Midbrain (tissue), 1 donor: Measurements from ENCODE around the gene MNX1.

ENCODE experiments used
- DNase-seq: peaks from one replicate; lab custom pipeline; 2025; lab: John Stamatoyannopoulos, UW

Gene MNX1

DNA sequence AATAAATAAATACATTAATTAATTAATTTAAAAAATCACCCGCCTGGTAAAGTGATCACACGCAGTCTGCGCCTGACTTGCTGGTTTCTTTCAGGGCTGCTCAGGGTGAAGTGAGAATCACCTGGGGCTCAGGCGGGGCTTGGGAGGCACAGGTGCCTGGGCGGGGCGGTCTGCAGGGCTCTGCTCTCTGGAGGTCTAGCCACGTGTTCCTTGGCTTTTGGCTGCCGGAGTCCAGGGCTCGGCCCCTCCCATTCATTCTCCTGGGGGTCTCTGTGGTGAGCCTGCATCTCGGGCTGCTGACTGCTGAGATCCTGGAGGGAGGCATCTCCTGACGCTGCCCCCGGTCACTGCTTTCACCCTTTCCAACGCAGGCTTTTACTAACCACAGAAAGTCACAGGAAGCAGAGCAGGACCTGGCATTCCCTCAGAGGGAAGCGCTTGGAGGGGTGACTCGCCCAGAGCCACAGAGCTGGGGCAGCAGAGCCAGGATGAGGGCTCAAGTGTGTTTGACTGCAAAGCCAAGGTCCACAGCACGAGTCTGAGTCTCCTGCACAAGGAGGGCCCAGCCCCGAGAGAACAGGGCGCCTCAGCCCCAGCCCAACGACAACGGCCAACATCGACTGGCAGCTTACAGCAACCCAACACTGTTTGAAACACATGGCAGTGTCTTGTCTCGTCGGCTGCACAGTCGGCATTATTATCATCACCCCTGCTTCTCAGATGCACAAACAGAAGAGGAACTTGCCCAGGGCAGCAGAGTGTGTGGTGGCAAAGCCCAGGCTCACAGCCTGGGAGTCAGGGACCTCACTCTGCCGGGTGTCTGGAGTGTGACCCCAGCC, 22.4 kb upstream of the MNX1 start:
- no peak for DNase-seq

- DNase-seq = no peak
Observed at GRCh38 chr7:157032128-157032527, 21.7 kb upstream of the MNX1 start.

- DNase-seq = no peak
Observed at GRCh38 chr7:157028199-157028903, 17.9 kb upstream of the MNX1 start.

- no peak for DNase-seq
Observed at GRCh38 chr7:157027568-157028198, 17.2 kb upstream of the MNX1 start.

- DNase-seq = no peak
Observed at GRCh38 chr7:157024716-157025115, 14.3 kb upstream of the MNX1 start.

GRCh38 chr7:157023589-157023905, 13.1 kb upstream of the MNX1 start:
- no peak for DNase-seq

DNA sequence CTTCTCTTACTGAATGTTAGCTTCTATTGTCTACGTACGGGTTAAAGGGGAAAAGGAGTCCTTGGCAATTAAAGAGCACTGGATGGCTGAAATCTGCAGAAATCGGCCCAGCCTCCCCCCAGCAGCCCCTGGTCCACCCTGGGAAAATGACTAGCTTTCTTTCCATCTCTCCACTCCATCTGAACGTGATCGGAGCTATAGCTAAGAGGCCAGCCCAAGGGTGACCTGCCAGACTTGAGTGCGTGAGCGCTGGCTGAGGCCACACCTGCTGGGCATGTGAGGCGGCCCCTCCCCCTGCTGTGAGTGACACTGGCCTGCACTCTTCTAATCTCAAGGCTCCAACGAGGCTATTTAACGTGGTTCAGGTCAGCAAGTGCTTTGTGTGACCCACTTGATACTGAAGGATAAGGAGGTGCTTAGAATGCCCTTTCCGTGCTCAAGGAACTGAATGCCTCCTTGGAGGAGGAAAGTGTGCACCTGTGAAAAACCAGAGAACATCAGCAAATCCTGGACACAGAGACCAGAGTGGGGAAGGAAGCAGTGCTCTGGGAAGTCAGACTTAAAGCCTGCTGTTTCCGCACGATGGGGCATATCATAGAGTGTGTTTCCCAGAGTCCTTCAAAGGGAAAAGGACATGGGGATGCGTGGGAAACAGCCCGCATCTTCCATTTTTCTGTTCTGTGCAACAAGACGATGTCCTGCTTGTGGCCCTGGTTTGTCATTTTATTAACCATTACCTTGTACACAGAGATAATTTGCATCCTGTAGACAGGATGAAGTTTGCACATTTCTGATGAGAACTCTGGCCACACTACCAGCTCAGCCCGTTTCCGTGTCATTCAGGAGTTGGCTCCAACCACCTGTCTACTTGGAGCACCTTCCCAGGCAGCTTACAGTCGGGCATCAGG, 12.5 kb upstream of the MNX1 start:
- no peak for DNase-seq

- DNase-seq = no peak
Observed at GRCh38 chr7:157021871-157022680, 11.6 kb upstream of the MNX1 start.

DNA sequence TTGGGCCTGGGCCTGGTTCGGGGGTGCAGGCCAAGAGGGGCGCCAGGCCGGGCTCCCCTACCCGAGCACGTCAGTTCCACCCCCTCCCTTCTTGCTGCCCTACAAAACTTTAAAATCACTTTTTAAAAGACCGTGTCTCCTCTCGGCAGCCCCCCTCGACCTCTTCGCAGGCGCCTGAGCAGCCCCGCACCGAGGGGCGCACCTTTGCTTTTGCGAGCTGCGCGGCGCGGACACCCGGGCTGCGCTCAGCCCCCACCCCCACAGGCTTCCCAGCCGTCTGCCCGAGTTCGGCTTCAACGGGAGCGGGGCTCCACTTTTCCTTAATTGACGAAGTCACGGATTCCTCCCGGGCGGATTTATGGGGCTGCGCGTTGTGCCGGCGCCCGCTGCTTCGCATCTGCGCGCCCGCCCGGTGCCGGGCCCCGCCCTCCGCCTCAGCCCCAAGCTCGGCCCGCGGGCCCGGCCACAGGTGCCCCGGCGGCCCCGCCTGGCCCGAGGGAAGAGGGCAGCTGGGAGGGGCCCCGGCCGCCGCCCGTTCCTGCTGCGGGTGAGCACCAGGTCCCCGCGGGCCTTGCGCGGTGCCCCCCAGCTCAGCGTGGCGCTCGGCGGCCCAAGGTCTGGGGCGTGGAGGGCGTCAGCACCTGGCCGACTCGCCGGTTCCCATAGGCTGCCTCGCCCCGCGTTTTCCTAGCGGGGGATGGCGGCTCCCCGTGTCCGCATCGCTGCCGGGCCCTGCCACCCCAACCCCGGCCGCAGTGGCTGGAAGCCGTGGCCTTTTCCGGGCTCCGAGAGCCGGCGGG, 10.8 kb upstream of the MNX1 start:
- no peak for DNase-seq

DNA sequence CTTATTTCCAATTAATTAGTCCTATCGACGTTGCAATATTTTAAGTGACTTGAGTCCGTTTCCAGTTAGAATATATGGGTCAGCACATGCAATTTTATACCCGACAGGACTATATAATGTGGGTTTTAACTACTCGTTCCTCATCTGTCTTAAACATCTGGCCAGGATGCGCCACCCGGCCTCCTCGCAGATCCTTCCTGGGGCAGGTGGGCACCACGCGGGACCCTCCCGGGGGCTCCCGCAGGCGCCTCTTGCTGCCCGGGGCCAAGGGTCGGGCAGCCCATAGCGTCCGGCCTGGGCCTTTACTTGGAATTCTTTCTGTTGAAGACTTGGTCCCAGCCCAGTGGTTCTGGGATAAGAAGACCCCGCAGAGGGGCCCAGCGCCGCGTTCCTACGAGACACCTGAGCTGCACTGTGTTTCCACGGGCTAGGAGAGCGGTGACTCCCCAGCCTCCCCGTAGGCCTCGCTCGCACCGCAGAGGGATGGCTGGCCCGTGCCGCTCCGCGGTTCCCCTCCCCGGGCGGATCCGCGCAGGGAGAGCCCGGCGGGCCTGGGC, 10.1 kb upstream of the MNX1 start:
- DNase-seq = no peak

GRCh38 chr7:157019718-157020451, 9.4 kb upstream of the MNX1 start:
- no peak for DNase-seq

GRCh38 chr7:157018997-157019608, 8.6 kb upstream of the MNX1 start:
- no peak for DNase-seq

DNA sequence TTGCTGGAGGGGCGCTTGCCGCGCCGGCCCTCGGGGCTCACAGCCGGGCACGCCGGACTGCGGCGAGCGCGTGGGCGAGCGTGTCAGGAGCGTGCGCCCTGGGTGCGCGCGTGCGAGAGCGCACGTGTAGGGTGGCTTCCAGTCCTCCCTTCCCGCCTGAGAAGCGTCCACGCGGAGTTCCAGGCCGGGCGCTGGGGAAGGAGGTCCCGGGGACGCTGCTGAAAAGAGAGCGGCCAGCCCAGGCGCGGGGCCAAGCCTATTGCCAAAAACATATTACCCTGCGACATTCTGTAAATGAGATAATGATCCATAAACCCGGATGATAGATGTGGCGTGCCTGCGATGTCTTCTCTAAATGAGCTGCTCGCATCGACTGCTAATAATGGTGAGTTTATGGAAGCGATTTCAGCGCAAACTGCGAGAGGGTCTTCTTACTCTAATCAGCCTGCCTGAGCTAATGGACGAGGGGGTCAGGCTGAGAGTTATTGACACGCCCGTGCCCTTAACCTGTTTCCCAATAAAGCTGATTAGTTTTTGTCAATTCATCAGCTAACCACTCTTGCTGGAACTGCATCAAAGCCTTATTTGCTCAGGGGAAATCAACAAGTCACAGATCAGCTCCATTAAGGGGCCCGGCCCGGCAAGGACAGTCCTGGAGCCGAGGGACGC, 8.0 kb upstream of the MNX1 start:
- no peak for DNase-seq

DNA sequence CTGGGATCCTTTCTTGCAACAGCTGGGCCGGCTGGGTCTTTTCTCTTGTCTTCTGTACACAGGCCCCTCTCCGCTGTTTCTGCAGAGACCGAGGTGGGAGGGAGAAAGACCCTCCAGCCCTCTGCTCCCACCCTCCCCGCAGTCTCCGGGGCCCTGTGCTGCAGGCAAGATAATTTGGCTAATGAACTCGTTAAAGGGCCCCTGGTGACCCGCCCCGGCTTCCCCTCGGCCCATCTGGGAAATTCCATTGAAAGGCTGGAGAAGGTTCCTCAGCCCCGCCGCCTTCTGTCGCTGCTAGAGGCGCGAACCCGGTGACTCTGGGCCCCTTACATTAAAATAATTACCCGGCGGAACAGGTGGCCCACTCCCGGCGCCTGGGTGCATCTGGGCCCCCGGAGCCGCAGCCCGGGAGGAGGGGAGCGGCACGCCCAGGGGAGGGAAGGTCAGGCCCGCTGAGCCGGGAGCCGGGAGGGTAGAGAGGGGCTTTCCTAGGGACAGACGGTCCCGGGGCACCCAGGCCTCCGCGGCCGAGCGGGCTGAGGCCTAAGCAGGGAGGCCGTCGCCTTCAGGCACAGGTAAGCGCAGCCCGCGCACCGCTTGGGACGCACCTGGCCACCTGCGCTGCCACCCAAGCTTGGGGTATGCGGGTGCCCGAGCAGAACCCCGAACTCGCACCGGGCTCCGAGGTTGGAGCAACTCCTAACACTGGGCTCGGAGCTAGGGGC, 7.3 kb upstream of the MNX1 start:
- DNase-seq = no peak

DNA sequence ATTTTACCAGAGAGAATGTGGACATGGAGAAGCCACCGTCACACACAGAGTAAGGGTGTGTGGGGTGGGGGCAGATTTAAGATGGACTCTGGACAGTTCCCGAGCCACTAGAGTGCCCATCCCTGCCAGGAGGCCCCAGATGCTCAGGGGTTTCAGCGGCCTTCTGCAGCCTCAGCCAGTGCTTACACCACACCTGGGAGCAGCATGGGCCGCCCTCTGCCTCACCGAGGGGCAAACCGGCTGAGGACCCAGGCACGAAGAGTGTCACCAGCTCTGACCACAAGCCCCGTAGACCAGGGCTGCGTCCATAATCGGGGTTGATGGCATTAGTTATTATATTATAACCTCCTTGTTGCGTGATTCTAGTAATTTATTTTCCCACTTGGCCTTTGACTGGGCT, 6.7 kb upstream of the MNX1 start:
- DNase-seq = no peak

DNA sequence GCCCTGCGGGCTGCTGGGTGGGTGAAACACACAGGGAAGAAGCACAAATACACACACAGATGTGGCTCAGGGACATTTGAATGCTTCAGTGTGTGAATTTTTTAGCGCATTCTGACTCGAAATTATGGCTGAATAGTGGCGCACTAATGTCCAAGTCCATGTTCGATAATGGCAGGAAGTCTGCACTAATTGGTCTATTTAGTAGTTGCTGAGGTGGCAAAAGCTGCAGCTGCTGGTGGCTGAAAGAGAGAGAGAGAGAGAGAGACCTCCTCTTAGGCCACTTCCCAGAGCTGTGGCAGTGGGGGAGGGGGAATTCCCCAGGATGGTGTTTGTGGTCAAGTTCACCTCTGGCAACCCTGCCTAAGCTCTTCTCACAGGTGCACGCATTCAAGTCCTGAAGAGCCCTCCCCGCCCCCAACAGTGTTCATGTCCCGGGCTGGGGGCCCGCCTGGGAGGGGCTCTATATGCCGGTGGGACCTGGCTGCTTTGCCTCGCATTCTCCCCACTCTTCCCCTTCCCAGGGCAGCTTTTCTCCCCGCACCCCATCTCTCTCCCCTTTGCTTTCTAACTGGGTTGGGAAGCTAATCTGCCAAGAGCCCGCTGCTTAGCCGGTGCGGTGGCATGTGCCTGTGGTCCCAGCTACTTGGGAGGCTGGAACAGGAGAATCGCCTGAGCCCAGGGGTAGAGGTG, 6.0 kb upstream of the MNX1 start:
- DNase-seq = no peak

DNA sequence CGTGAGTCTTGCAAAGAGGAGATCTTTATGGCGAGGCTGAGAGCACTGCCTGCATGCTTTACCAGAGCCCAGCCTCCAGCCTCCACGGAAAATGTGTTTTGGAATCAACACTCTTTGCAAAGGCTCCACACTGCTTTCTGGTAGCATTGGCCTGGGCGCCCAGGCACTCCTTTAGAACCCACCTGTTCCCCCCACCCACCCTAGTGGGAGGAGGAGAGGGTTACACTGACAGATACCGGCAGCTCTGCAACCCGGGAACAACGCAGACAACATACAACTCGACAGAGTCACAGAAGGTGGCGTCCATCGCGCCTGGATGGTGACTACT, 5.5 kb upstream of the MNX1 start:
- DNase-seq = no peak
